ENCODE results near the gene SHROOM4.

SHROOM4 gene

GRCh38 chrX:50813843-50814661, at the start of gene SHROOM4:
Gene SHROOM4, minus strand, starts transcription at chrX:50814194. Its CDS starts 176 bp downstream, at chrX:50814018.
- DNase-seq = no peak

GRCh38 chrX:50863471-50863870, 49.5 kb upstream of the SHROOM4 start:
- no peak for DNase-seq

- no peak for DNase-seq
Observed at GRCh38 chrX:50860518-50860917, 46.5 kb upstream of the SHROOM4 start.

GRCh38 chrX:50858548-50858947, 44.6 kb upstream of the SHROOM4 start:
- DNase-seq = no peak

- no peak for DNase-seq
Observed at GRCh38 chrX:50853399-50853798, 39.4 kb upstream of the SHROOM4 start.

GRCh38 chrX:50852524-50852923, 38.5 kb upstream of the SHROOM4 start:
- DNase-seq = no peak

GRCh38 chrX:50842221-50842620, 28.2 kb upstream of the SHROOM4 start:
- no peak for DNase-seq

GRCh38 chrX:50839730-50840129, 25.7 kb upstream of the SHROOM4 start:
- no peak for DNase-seq

- DNase-seq = no peak
Observed at GRCh38 chrX:50838820-50839600, 25.0 kb upstream of the SHROOM4 start.

GRCh38 chrX:50827996-50828395, 14.0 kb upstream of the SHROOM4 start:
- DNase-seq = no peak

GRCh38 chrX:50825825-50826224, 11.8 kb upstream of the SHROOM4 start:
- no peak for DNase-seq

- no peak for DNase-seq
Observed at GRCh38 chrX:50818986-50819385, 5.0 kb upstream of the SHROOM4 start.

- no peak for DNase-seq
Observed at GRCh38 chrX:50815120-50815519, 1.1 kb upstream of the SHROOM4 start.

- DNase-seq = no peak
Observed at GRCh38 chrX:50814701-50815100, 707 bp upstream of the SHROOM4 start.

- DNase-seq = no peak
Observed at GRCh38 chrX:50812995-50813842, 775 bp downstream of the SHROOM4 start.

GRCh38 chrX:50805276-50805675, 8.7 kb downstream of the SHROOM4 start:
- DNase-seq = no peak

GRCh38 chrX:50801135-50801534, 12.9 kb downstream of the SHROOM4 start:
- no peak for DNase-seq

GRCh38 chrX:50799531-50799961, 14.4 kb downstream of the SHROOM4 start:
- DNase-seq = no peak

- no peak for DNase-seq
Observed at GRCh38 chrX:50798783-50799182, 15.2 kb downstream of the SHROOM4 start.

GRCh38 chrX:50787099-50787498, 26.9 kb downstream of the SHROOM4 start:
- DNase-seq = no peak

- no peak for DNase-seq
Observed at GRCh38 chrX:50780144-50780543, 33.9 kb downstream of the SHROOM4 start.

GRCh38 chrX:50779694-50780093, 34.3 kb downstream of the SHROOM4 start:
- DNase-seq = no peak

- no peak for DNase-seq
Observed at GRCh38 chrX:50778272-50778671, 35.7 kb downstream of the SHROOM4 start.
